OCI-LY3 (cell line): Measurements from ENCODE around the gene MICU1.
"Not testable (repeated sequence)": the region's sequence is repeated elsewhere in the genome, so short reads cannot be mapped to it uniquely, and the experiment has no call there.

Experiments used
- H2AFZ ChIP-seq: fragments of 200-600, 300-600 bp; shearing (Covaris generic); 2 replicates; pipeline ENCODE4 v1.6.0; 2014; ENCODE audit warnings: antibody characterized with exemption, low read depth, low read length
- H3K27ac ChIP-seq: fragments of 200-600, 300-600 bp; sonication (generic); 2 replicates; pipeline ENCODE4 v1.5.1; 2014; ENCODE audit warnings: mild to moderate bottlenecking, low read length, moderate library complexity, mixed read lengths
- H3K27me3 ChIP-seq: fragments of 200-600, 300-600 bp; sonication (generic); 2 replicates; pipeline ENCODE4 v1.6.1; 2014; ENCODE audit warnings: low read depth, low read length, mixed read lengths
- H3K36me3 ChIP-seq: fragments of 200-600, 300-600 bp; sonication (generic); replicated peaks from 2 replicates; pipeline ENCODE3; 2014; ENCODE audit warnings: low read depth, low read length, mixed read lengths
- H3K4me1 ChIP-seq: fragments of 300-600, 200-600 bp; sonication (generic); 2 replicates; pipeline ENCODE4 v1.6.1; 2014; ENCODE audit warnings: low read length, mixed read lengths
- H3K4me2 ChIP-seq: fragments of 200-600, 300-600 bp; sonication (generic); 2 replicates; pipeline ENCODE4 v1.6.1; 2014; ENCODE audit warnings: low read length, mixed read lengths
- H3K4me3 ChIP-seq: fragments of 300-600, 200-600 bp; sonication (generic); 2 replicates; pipeline ENCODE4 v1.5.1; 2014; ENCODE audit warnings: antibody characterized with exemption, mild to moderate bottlenecking, low read length, moderate library complexity
- H3K79me2 ChIP-seq: fragments of 300-600, 200-600 bp; shearing (Covaris generic); 2 replicates; pipeline ENCODE4 v1.6.1; 2014; ENCODE audit warnings: mild to moderate bottlenecking, low read length, mixed read lengths
- H3K9ac ChIP-seq: fragments of 300-600, 200-600 bp; shearing (Covaris generic); 2 replicates; pipeline ENCODE4 v1.6.0; 2014; ENCODE audit warnings: mild to moderate bottlenecking, low read length, moderate library complexity
- H3K9me3 ChIP-seq: fragments of 200-600, 300-600 bp; shearing (Covaris generic); 2 replicates; pipeline ENCODE4 v1.6.1; 2014; ENCODE audit warnings: low read length, mixed read lengths; ENCODE audit not compliant: insufficient read depth
- H4K20me1 ChIP-seq: fragments of 200-600, 300-600 bp; sonication (generic); 2 replicates; pipeline ENCODE4 v1.6.1; 2016; ENCODE audit warnings: low read length, mixed read lengths; ENCODE audit not compliant: insufficient read depth
- EZH2phosphoT487 ChIP-seq: fragments of 200-600 bp; shearing (Covaris generic); IDR thresholded peaks from 2 replicates; pipeline ENCODE4 v1.6.1; 2018; ENCODE audit warnings: antibody characterized with exemption, mixed run types, low read depth
- TF ChIP-seq, protein P1 (sequence below): fragments of 200-600, 300-600 bp; sonication (generic); IDR thresholded peaks from 2 replicates; pipeline ENCODE4 v1.5.1; 2014; ENCODE audit warnings: antibody characterized with exemption, low read length, low read depth

Gene MICU1

DNA sequence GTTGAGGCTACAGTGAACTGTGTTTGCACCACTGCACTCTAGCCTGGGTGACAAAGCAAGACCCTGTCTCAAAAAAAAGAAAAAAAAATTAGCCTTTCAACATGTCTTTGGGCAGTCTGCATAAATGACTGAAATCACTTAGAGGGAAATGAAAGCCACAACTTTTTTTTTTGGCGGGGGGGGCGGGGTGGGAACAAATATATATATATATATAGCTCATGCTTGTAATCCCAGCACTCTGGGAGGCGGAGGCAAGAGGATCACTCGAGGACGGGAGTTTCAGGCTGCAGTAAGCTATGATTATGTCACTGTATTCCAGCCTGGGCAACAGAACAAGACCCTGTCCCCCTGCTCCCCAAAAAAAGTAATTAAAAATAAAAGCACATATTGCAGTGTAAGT, 23.4 kb upstream of the MICU1 start:
- Histone ChIP-seq H3K27me3 (no peaks in the 10 kb centered on the region), H4K20me1 (no peaks in the 10 kb centered on the region), H3K36me3 (no peaks in the 10 kb centered on the region), H3K4me1 (peaks cover 16% of the 10 kb centered on the region), H3K9me3 (no peaks in the 10 kb centered on the region), H2AFZ (no peak overlapping the region), H3K9ac (no peak overlapping the region), H3K79me2 (no peaks in the 10 kb centered on the region), H3K4me2 (peak overlapping the region; percentile 57), H3K4me3 (no peak overlapping the region), H3K27ac (no peak overlapping the region)
- TF ChIP-seq, protein P1, sequence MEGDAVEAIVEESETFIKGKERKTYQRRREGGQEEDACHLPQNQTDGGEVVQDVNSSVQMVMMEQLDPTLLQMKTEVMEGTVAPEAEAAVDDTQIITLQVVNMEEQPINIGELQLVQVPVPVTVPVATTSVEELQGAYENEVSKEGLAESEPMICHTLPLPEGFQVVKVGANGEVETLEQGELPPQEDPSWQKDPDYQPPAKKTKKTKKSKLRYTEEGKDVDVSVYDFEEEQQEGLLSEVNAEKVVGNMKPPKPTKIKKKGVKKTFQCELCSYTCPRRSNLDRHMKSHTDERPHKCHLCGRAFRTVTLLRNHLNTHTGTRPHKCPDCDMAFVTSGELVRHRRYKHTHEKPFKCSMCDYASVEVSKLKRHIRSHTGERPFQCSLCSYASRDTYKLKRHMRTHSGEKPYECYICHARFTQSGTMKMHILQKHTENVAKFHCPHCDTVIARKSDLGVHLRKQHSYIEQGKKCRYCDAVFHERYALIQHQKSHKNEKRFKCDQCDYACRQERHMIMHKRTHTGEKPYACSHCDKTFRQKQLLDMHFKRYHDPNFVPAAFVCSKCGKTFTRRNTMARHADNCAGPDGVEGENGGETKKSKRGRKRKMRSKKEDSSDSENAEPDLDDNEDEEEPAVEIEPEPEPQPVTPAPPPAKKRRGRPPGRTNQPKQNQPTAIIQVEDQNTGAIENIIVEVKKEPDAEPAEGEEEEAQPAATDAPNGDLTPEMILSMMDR = no peak
- TF ChIP-seq EZH2phosphoT487 = no peak

DNA sequence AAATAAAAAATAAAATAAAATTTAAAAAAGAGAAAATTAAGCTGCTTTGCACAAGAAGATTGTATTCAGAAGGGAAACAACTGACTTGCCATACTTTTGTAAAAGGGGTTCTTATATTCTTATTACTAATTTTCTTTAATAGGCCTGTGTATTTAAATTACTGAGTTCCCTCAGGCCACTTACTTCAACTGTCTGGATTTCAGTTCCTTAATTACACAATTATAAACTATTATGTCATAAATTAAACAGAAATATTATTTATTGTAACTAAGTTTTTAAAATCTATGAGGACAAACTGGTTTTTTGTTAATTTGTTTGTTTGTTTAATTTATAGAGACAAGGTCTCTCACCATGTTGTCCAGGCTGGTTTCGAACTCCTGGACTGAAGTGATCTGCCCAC, 22.4 kb upstream of the MICU1 start:
- Histone ChIP-seq H3K27ac (no peak overlapping the region), H3K4me2 (0 out of 2 replicates have a peak overlapping the region, but pooled peaks have one; percentile 57), H3K9ac (no peak overlapping the region), H3K4me1 (peaks cover 16% of the 10 kb centered on the region), H3K9me3 (no peaks in the 10 kb centered on the region), H3K36me3 (no peaks in the 10 kb centered on the region), H3K4me3 (no peak overlapping the region), H3K27me3 (no peaks in the 10 kb centered on the region), H3K79me2 (no peaks in the 10 kb centered on the region), H4K20me1 (no peaks in the 10 kb centered on the region), H2AFZ (no peak overlapping the region)
- TF ChIP-seq, protein P1 = no peak
- TF ChIP-seq EZH2phosphoT487 = no peak

DNA sequence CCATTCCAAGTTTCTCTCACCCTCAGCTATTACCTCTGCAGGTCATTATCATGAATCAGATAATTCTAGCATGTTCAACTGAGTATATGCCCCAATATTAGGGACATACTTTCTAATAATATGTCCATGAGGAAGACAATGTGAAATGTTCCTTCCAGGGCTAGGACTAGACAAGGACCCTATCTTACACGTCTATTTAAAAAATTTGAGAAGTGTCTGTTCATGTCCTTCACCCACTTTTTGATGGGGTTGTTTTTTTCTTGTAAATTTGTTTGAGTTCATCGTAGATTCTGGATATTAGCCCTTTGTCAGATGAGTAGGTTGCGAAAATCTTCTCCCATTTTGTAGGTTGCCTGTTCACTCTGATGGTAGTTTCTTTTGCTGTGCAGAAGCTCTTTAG, 21.1 kb upstream of the MICU1 start:
- H3K9me3 ChIP-seq, H3K4me2 ChIP-seq, H3K79me2 ChIP-seq, H3K36me3 ChIP-seq, H3K9ac ChIP-seq, H3K4me3 ChIP-seq, H3K27ac ChIP-seq, H2AFZ ChIP-seq, H3K27me3 ChIP-seq, H4K20me1 ChIP-seq: not testable (repeated sequence)
- peaks cover 16% of the 10 kb centered on the region for H3K4me1 ChIP-seq

DNA sequence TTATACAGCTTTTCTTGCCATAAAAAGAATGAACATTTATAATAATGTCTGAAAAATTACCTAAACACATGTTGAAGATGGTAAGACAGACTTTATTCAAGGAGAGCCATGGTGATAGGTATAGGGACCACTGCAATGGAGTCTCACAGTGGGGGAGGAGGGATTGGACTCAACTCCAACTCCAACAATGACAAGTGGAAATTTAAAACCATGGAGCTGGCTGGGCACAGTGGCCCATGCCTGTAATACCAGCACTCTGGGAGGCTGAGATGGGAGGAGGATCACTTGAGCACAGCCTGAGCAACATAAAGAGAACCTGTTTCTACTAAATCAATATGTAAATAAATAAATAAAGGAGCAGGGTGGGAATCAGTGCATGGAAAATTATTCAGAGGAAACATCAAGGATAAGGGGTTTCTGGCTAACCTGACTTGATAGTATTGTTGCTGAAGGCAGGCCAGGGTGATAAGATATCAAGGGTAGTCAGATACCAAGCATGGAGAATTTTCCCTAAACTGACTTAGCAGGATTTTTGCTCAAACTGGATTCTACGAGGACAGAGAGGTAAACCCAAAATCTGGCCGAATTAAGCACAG, 19.5 kb upstream of the MICU1 start:
- Histone ChIP-seq H3K27me3 (no peaks in the 10 kb centered on the region), H2AFZ (no peak overlapping the region), H4K20me1 (no peaks in the 10 kb centered on the region), H3K27ac (no peak overlapping the region), H3K36me3 (no peaks in the 10 kb centered on the region), H3K4me1 (peaks cover 16% of the 10 kb centered on the region), H3K9ac (no peak overlapping the region), H3K79me2 (no peaks in the 10 kb centered on the region), H3K9me3 (no peaks in the 10 kb centered on the region), H3K4me2 (no peak overlapping the region), H3K4me3 (no peak overlapping the region)
- TF ChIP-seq, protein P1 = no peak
- no peak for TF ChIP-seq EZH2phosphoT487
